GM18511 (cell line): ENCODE results near the gene SGCB.

Experiments used
- ATAC-seq: cut with Tn5 transposase; IDR thresholded peaks from one replicate; pipeline ENCODE4 v1.9.1; 2021; ENCODE audit warnings: mild to moderate bottlenecking, moderate library complexity; ENCODE audit not compliant: unreplicated experiment

Gene SGCB

GRCh38 chr4:52019936-52020657, 18.0 kb downstream of the SGCB start, which contains the start of gene LRRC66:
Gene LRRC66 (minus strand): TSS chr4:52020363. CDS start chr4:52017613, 2,750 bp downstream.
- no peak for ATAC-seq

- ATAC-seq, result no peak
Observed at GRCh38 chr4:52017814-52018213, 20.3 kb downstream of the SGCB start.

- no peak for ATAC-seq
Observed at GRCh38 chr4:52016981-52017380, 21.1 kb downstream of the SGCB start.

- no peak for ATAC-seq
Observed at GRCh38 chr4:52015366-52015765, 22.7 kb downstream of the SGCB start.

GRCh38 chr4:52014903-52015302, 23.2 kb downstream of the SGCB start:
- no peak for ATAC-seq

- ATAC-seq, result no peak
Observed at GRCh38 chr4:52012651-52013050, 25.4 kb downstream of the SGCB start.

- ATAC-seq, result no peak
Observed at GRCh38 chr4:52010986-52011385, 27.1 kb downstream of the SGCB start.

- no peak for ATAC-seq
Observed at GRCh38 chr4:52006887-52007286, 31.2 kb downstream of the SGCB start.

- ATAC-seq, result no peak
Observed at GRCh38 chr4:52005604-52006273, 32.4 kb downstream of the SGCB start.

GRCh38 chr4:52004414-52004813, 33.7 kb downstream of the SGCB start:
- ATAC-seq, result no peak

- ATAC-seq, result no peak
Observed at GRCh38 chr4:52001616-52002015, 36.5 kb downstream of the SGCB start.

GRCh38 chr4:51999250-51999649, 38.8 kb downstream of the SGCB start:
- no peak for ATAC-seq

- ATAC-seq, result no peak
Observed at GRCh38 chr4:51998837-51999236, 39.3 kb downstream of the SGCB start.

- ATAC-seq, result no peak
Observed at GRCh38 chr4:51997647-51998046, 40.5 kb downstream of the SGCB start.

- no peak for ATAC-seq
Observed at GRCh38 chr4:51995647-51996220, 42.4 kb downstream of the SGCB start.
